DOHH2 (cell line): Measurements from ENCODE around the gene PIP4K2A.

Experiments used
- H3F3A ChIP-seq: fragments of 200-600 bp; sonication (generic), shearing (Covaris generic); 2 replicates; pipeline ENCODE4 v1.6.0; 2016; ENCODE audit warnings: antibody characterized with exemption, mild to moderate bottlenecking; ENCODE audit not compliant: control insufficient read depth, insufficient read depth
- H3K27ac ChIP-seq: fragments of 200-600 bp; sonication (generic); 2 replicates; pipeline ENCODE4 v1.5.1; 2014; ENCODE audit warnings: low read depth, mild to moderate bottlenecking, low read length, moderate library complexity
- H3K27me3 ChIP-seq: fragments of 200-600 bp; sonication (generic); 2 replicates; pipeline ENCODE4 v1.6.1; 2014; ENCODE audit warnings: mild to moderate bottlenecking, low read length, mixed read lengths; ENCODE audit not compliant: control insufficient read depth
- H3K36me3 ChIP-seq: fragments of 200-600 bp; sonication (generic); 2 replicates; pipeline ENCODE4 v1.6.1; 2014; ENCODE audit warnings: mild to moderate bottlenecking, low read length, moderate library complexity, mixed read lengths; ENCODE audit not compliant: control insufficient read depth
- H3K4me1 ChIP-seq: fragments of 200-600 bp; sonication (generic); 2 replicates; pipeline ENCODE4 v1.6.1; 2014; ENCODE audit warnings: mild to moderate bottlenecking, low read length, mixed read lengths; ENCODE audit not compliant: control insufficient read depth
- H3K4me2 ChIP-seq: fragments of 200-600 bp; sonication (generic); 2 replicates; pipeline ENCODE4 v1.6.0; 2014; ENCODE audit warnings: mild to moderate bottlenecking, low read length, moderate library complexity
- H3K4me3 ChIP-seq: fragments of 200-600 bp; sonication (generic); 2 replicates; pipeline ENCODE4 v1.5.1; 2014; ENCODE audit warnings: mild to moderate bottlenecking, low read length, mixed read lengths
- H3K79me2 ChIP-seq: fragments of 200-600 bp; sonication (generic); 2 replicates; pipeline ENCODE4 v1.6.1; 2014; ENCODE audit warnings: mild to moderate bottlenecking, low read length, mixed read lengths; ENCODE audit not compliant: control insufficient read depth
- H3K9me2 ChIP-seq: fragments of 200-600 bp; sonication (generic); replicated peaks from 2 replicates; pipeline ENCODE4 v1.6.1; 2014; ENCODE audit warnings: mild to moderate bottlenecking, low read length, mixed read lengths; ENCODE audit not compliant: control insufficient read depth
- H3K9me3 ChIP-seq: fragments of 200-600 bp; sonication (generic); 2 replicates; pipeline ENCODE4 v1.6.1; 2014; ENCODE audit warnings: antibody characterized with exemption, low read length, mixed read lengths; ENCODE audit not compliant: control insufficient read depth, insufficient read depth
- H4K20me1 ChIP-seq: fragments of 200-600 bp; sonication (generic); 2 replicates; pipeline ENCODE4 v1.6.0; 2014; ENCODE audit warnings: low read depth, mild to moderate bottlenecking, antibody characterized with exemption, low read length, moderate library complexity; ENCODE audit not compliant: control insufficient read depth, insufficient read depth
- EZH2phosphoT487 ChIP-seq: fragments of 200-600 bp; sonication (generic); IDR thresholded peaks from 2 replicates; pipeline ENCODE4 v1.6.1; 2017; ENCODE audit warnings: borderline replicate concordance, mild to moderate bottlenecking, antibody characterized with exemption, low read length, moderate library complexity, mixed read lengths
- TF ChIP-seq, protein P1 (sequence below): fragments of 200-600 bp; sonication (generic); IDR thresholded peaks from one replicate; pipeline ENCODE4 v1.5.1; 2014; ENCODE audit warnings: antibody characterized with exemption, mild to moderate bottlenecking, low read depth, low read length; ENCODE audit not compliant: poor library complexity, severe bottlenecking

The PIP4K2A gene

GRCh38 chr10:22758867-22759266 is 44.5 kb upstream of the PIP4K2A start:
- Histone ChIP-seq H3K4me1 (peaks cover 12% of the 10 kb centered on the region), H3K4me3 (no peak overlapping the region), H3F3A (no peaks in the 10 kb centered on the region), H3K36me3 (no peaks in the 10 kb centered on the region), H3K9me3 (no peaks in the 10 kb centered on the region), H3K27me3 (no peaks in the 10 kb centered on the region), H3K27ac (no peak overlapping the region), H3K9me2 (no peaks in the 10 kb centered on the region), H4K20me1 (no peaks in the 10 kb centered on the region), H3K79me2 (no peaks in the 10 kb centered on the region), H3K4me2 (no peak overlapping the region)
- no peak for TF ChIP-seq EZH2phosphoT487
- TF ChIP-seq, protein P1, sequence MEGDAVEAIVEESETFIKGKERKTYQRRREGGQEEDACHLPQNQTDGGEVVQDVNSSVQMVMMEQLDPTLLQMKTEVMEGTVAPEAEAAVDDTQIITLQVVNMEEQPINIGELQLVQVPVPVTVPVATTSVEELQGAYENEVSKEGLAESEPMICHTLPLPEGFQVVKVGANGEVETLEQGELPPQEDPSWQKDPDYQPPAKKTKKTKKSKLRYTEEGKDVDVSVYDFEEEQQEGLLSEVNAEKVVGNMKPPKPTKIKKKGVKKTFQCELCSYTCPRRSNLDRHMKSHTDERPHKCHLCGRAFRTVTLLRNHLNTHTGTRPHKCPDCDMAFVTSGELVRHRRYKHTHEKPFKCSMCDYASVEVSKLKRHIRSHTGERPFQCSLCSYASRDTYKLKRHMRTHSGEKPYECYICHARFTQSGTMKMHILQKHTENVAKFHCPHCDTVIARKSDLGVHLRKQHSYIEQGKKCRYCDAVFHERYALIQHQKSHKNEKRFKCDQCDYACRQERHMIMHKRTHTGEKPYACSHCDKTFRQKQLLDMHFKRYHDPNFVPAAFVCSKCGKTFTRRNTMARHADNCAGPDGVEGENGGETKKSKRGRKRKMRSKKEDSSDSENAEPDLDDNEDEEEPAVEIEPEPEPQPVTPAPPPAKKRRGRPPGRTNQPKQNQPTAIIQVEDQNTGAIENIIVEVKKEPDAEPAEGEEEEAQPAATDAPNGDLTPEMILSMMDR: no peak

DNA sequence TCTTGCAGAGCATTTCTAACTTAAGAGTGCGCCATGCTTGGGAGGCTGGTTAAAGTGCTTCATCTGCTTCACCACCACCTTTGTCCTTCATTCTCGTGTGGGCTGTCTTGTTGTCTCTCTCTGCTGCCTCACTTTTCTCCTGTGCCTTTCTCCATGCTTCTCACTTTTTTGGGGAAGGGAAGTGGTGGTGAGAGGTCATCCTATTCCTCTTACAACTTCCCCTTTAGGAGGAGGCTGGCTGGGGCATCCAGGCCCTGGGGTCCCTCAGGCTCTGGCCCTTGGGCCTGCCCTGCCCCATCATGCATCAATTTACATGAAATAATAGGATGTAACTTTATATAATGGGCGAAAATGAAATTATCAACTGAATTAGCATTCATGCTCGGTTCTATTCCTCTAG is 39.9 kb upstream of the PIP4K2A start:
- Histone ChIP-seq H4K20me1 (no peaks in the 10 kb centered on the region), H3K27ac (no peak overlapping the region), H3K9me3 (no peaks in the 10 kb centered on the region), H3K4me1 (peaks cover 8% of the 10 kb centered on the region), H3F3A (no peaks in the 10 kb centered on the region), H3K9me2 (no peaks in the 10 kb centered on the region), H3K79me2 (no peaks in the 10 kb centered on the region), H3K4me2 (no peak overlapping the region), H3K4me3 (no peak overlapping the region), H3K27me3 (no peaks in the 10 kb centered on the region), H3K36me3 (no peaks in the 10 kb centered on the region)
- TF ChIP-seq EZH2phosphoT487: no peak
- TF ChIP-seq, protein P1: no peak

- Histone ChIP-seq H3K4me3 (no peak overlapping the region), H3F3A (no peaks in the 10 kb centered on the region), H3K27ac (no peak overlapping the region), H3K36me3 (no peaks in the 10 kb centered on the region), H3K9me3 (no peaks in the 10 kb centered on the region), H3K9me2 (no peaks in the 10 kb centered on the region), H3K79me2 (no peaks in the 10 kb centered on the region), H3K4me2 (no peak overlapping the region), H3K27me3 (no peaks in the 10 kb centered on the region), H4K20me1 (no peaks in the 10 kb centered on the region), H3K4me1 (peaks cover 8% of the 10 kb centered on the region)
- no peak for TF ChIP-seq EZH2phosphoT487
- TF ChIP-seq, protein P1: no peak
These were observed 39.4 kb upstream of the PIP4K2A start for GRCh38 chr10:22753786-22754185.
